ENCODE measurements around the gene INS.

INS gene

GRCh38 chr11:2113776-2114175 is 47.2 kb downstream of the INS start:
- DNase-seq, result no peak

- no peak for DNase-seq
Observed at GRCh38 chr11:2110521-2110920, 50.5 kb downstream of the INS start.

All from inflammatory macrophage (primary cell).